IPS-15b (cell line): Measurements from ENCODE around the gene RUNX1.

ENCODE experiments used
- H3K27me3 ChIP-seq: one replicate; pipeline ENCODE4 v1.6.1; 2013; ENCODE audit warnings: low read length; ENCODE audit not compliant: control insufficient read depth, insufficient read depth
- H3K36me3 ChIP-seq: one replicate; pipeline ENCODE4 v1.6.1; 2013; ENCODE audit warnings: low read length; ENCODE audit not compliant: control insufficient read depth, insufficient read depth
- H3K4me1 ChIP-seq: one replicate; pipeline ENCODE4 v1.6.1; 2013; ENCODE audit warnings: mild to moderate bottlenecking, low read length; ENCODE audit not compliant: control insufficient read depth, insufficient read depth
- H3K4me3 ChIP-seq: one replicate; pipeline ENCODE4 v1.5.1; 2013; ENCODE audit warnings: low read depth, low read length
- H3K9ac ChIP-seq: one replicate; pipeline ENCODE4 v1.6.1; 2013; ENCODE audit warnings: low read depth, mild to moderate bottlenecking, low read length
- H3K9me3 ChIP-seq: one replicate; pipeline ENCODE4 v1.6.1; 2013; ENCODE audit warnings: mild to moderate bottlenecking, low read length; ENCODE audit not compliant: control insufficient read depth, insufficient read depth

Gene RUNX1

GRCh38 chr21:35006771-35007170, 42.3 kb downstream of the RUNX1 start:
- Histone ChIP-seq H3K9me3 (no peaks in the 10 kb centered on the region), H3K4me1 (no peaks in the 10 kb centered on the region), H3K27me3 (no peaks in the 10 kb centered on the region), H3K36me3 (no peaks in the 10 kb centered on the region), H3K4me3 (no peak overlapping the region), H3K9ac (no peak overlapping the region)

DNA sequence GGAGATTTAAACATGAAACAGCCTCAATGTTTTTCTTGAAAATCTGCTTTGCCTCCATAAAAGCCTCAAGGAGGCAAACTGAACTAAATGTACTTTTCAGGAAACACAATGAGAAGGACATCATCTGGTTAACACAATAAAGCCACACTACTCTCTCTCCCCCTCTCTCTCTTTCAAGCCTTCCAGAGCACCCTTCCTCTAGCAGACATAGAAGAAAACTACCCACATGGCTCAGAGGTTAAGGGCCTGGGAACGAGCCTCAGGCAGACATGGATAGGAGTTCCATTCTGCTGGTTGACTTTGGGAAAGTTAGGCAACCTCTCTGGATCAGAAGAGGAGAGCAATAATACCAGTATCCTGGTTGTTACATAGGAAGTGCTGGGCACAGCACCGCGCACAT, 42.9 kb downstream of the RUNX1 start:
- H3K27me3 ChIP-seq = no peaks in the 10 kb centered on the region
- no peak overlapping the region for H3K9ac ChIP-seq
- H3K4me1 ChIP-seq = no peaks in the 10 kb centered on the region
- H3K4me3 ChIP-seq = no peak overlapping the region
- H3K9me3 ChIP-seq = no peaks in the 10 kb centered on the region
- no peaks in the 10 kb centered on the region for H3K36me3 ChIP-seq

- no peaks in the 10 kb centered on the region for H3K27me3 ChIP-seq
- H3K4me1 ChIP-seq = no peaks in the 10 kb centered on the region
- no peak overlapping the region for H3K4me3 ChIP-seq
- H3K9ac ChIP-seq = no peak overlapping the region
- H3K36me3 ChIP-seq = no peaks in the 10 kb centered on the region
- H3K9me3 ChIP-seq = no peaks in the 10 kb centered on the region
Measured at GRCh38 chr21:35005560-35006224, 43.4 kb downstream of the RUNX1 start.

DNA sequence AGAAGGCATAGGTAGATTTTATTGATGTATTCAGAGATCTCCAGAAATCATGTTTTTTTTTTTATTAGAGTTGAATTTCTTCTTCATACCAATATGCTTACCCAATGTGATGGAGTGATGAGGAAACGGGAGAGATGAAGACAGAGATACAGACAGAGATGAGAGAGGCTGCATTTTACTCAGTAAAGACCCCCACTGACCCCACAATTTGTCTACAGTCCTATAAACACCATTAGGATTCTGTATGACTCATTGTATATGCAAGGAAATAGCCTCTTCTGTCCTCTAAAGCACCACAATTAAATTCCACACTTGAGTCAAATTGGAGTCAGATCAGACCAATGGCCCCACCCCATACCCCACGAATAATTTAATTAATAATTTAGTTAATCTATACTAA, 44.0 kb downstream of the RUNX1 start:
- H3K9me3 ChIP-seq = no peaks in the 10 kb centered on the region
- no peak overlapping the region for H3K9ac ChIP-seq
- no peaks in the 10 kb centered on the region for H3K36me3 ChIP-seq
- H3K4me1 ChIP-seq = no peaks in the 10 kb centered on the region
- H3K4me3 ChIP-seq = no peak overlapping the region
- no peaks in the 10 kb centered on the region for H3K27me3 ChIP-seq

DNA sequence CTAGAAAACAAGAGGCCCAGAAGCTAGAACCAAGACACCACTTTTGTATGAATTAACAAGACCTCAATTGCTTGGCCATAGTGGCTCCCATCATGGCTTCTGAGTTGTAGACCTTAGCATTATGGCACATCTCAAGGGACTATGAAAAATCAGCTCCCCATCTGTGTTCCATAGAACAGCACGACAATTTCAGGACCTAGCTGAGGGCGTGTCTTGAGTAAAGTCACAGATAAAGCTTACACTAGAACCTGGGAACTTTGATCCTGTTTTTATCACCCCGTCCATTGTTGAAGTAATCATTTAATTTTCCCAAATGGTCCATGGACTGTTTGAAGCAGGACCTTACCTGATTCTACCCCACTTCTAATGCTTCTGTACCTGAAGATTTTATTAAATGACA, 44.8 kb downstream of the RUNX1 start:
- no peaks in the 10 kb centered on the region for H3K9me3 ChIP-seq
- no peak overlapping the region for H3K4me3 ChIP-seq
- H3K4me1 ChIP-seq = no peaks in the 10 kb centered on the region
- no peaks in the 10 kb centered on the region for H3K36me3 ChIP-seq
- H3K27me3 ChIP-seq = no peaks in the 10 kb centered on the region
- no peak overlapping the region for H3K9ac ChIP-seq

GRCh38 chr21:35002879-35003722, 46.0 kb downstream of the RUNX1 start:
- H3K9me3 ChIP-seq = no peaks in the 10 kb centered on the region
- H3K4me3 ChIP-seq = no peak overlapping the region
- H3K27me3 ChIP-seq = no peaks in the 10 kb centered on the region
- H3K9ac ChIP-seq = no peak overlapping the region
- H3K36me3 ChIP-seq = no peaks in the 10 kb centered on the region
- H3K4me1 ChIP-seq = no peaks in the 10 kb centered on the region

GRCh38 chr21:34999397-34999941, 49.6 kb downstream of the RUNX1 start:
- Histone ChIP-seq H3K9ac (no peak overlapping the region), H3K4me3 (no peak overlapping the region), H3K9me3 (no peaks in the 10 kb centered on the region), H3K4me1 (no peaks in the 10 kb centered on the region), H3K36me3 (no peaks in the 10 kb centered on the region), H3K27me3 (no peaks in the 10 kb centered on the region)

GRCh38 chr21:34998176-34998575, 50.9 kb downstream of the RUNX1 start:
- Histone ChIP-seq H3K36me3 (no peaks in the 10 kb centered on the region), H3K4me1 (no peaks in the 10 kb centered on the region), H3K4me3 (no peak overlapping the region), H3K9me3 (no peaks in the 10 kb centered on the region), H3K9ac (no peak overlapping the region), H3K27me3 (no peaks in the 10 kb centered on the region)

GRCh38 chr21:34997294-34997693, 51.8 kb downstream of the RUNX1 start:
- Histone ChIP-seq H3K9me3 (no peaks in the 10 kb centered on the region), H3K9ac (no peak overlapping the region), H3K4me1 (no peaks in the 10 kb centered on the region), H3K27me3 (no peaks in the 10 kb centered on the region), H3K36me3 (no peaks in the 10 kb centered on the region), H3K4me3 (no peak overlapping the region)

DNA sequence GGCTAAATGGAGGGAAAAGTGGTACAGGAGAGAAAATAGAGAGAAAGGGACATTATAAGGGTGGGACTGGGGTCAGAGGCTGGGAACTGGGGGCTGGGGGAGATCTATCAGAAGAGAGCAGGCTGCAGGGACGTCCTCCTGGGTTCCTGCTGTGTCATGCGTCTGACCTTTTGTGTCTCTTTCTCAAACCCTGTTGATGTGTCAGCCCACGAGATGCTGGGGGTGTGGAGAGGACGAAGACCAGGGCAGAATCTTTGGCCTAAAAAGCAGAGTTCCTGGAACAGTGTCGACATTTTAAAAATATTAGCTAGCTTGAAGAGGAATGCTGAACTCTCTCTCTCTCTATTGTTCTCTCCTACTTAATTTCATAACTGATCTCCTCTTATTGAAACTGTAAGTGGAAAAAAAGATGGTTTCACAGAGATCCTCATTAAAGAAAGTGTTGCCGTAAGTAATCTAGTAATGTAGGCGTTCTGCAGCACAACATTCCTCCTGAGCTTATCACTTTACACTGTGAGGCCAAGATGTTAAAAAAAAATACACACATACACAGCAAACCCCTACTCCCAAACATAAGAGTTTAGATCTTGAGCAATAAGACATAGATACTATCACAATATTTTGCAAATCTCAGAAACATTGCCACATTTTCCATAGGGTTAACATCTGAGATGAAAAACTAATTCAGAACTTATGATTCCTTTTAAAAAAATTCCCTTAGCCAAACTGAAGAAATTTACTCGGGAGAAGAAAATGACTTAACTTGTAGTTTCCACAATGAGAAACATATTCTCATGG, 52.6 kb downstream of the RUNX1 start:
- Histone ChIP-seq H3K36me3 (no peaks in the 10 kb centered on the region), H3K4me1 (no peaks in the 10 kb centered on the region), H3K27me3 (no peaks in the 10 kb centered on the region), H3K9me3 (no peaks in the 10 kb centered on the region), H3K4me3 (no peak overlapping the region), H3K9ac (no peak overlapping the region)

- Histone ChIP-seq H3K4me3 (no peak overlapping the region), H3K27me3 (no peaks in the 10 kb centered on the region), H3K36me3 (no peaks in the 10 kb centered on the region), H3K4me1 (no peaks in the 10 kb centered on the region), H3K9me3 (no peaks in the 10 kb centered on the region), H3K9ac (no peak overlapping the region)
Measured at GRCh38 chr21:34995979-34996303, 53.2 kb downstream of the RUNX1 start.
